ENCODE results near the gene SLC22A23. TPM values are rescaled to one million over a fixed set of nuclear protein-coding genes. Genes with fewer than 3 reads are reported as not detected.

SLC22A23 gene
- total RNA-seq, 1 donor from 2014 or later, result 42.4 TPM

DNA sequence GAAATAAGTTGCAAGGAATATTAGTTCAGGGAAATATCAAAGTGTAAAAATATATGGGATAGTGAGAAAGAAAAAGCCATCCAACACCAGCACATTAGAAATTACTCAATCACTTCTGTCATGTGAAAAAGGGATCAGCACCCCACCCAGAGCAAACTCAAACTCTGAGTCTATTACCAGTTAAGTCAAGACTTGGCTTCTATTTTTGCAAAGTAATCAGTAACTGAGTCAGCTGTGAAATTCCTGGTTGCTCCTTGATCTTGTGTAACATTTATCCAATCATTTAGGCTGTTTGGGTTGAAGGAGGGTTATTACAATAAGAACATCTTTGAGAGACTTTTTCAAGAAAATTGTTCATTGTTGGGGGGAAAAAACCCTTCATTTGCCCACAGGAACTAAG is 51.2 kb downstream of the SLC22A23 start:
- no peak for DNase-seq (ENCODE audit: low spot score)

DNA sequence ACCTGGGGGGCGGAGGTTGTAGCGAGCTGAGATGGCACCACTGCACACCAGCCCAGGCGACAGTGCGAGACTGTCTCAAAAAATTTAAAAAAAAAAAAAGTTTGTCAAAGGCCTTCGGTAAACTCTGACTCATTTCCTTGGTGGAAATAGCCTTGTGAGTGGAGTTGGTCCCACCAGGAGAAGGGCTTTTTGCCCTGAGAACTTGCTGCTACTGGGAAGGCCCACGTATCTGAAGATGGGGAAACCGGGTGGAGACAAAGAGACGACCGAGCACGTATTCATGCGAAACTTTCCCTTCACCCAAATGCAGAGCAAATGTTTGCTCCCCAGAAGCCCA is 51.7 kb downstream of the SLC22A23 start:
- DNase-seq (ENCODE audit: low spot score), result no peak

DNA sequence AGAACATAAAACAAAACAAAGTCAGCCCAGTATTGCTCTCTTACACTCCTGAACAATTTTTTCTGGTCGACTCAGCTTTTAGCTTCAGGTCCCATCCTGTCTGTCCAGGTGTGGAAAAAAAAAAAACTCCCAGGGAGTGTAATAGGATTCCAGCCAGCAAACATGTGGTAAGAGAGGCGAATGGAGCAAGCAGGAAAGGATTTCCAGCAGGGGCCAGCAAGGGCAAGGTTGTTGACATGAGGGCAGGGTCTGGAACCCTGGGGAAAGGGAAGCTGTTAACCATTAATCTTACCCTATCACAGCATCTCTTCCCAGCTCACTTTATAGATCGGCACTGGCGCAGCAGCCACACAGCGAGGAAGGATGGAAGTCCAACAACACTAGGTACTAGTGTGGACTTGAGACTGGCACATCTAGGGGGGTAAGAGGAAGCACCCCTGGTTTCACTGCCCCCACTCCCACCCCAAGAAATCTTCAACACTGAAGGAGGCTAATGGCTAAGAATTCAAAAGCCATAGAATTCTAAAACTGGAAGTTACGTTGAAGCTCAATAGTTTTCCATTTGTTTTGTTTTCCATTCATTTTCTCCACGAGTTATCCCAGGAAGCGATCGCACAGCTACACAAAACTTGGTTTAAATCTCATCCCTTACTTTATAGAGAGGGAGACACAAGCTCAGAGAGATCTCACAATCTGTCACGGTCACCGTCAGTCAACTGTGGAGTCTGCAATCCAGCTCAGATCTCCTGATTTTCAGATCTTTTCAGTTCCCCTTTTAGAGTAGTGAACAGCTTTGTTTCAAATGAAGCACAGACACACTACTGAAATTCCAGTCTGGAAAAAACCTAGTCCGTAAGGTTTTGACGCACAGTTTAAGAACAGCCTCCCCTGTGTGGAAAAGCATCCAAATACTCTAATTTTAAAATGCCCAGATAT is 53.3 kb downstream of the SLC22A23 start:
- DNase-seq (ENCODE audit: low spot score), result no peak

DNA sequence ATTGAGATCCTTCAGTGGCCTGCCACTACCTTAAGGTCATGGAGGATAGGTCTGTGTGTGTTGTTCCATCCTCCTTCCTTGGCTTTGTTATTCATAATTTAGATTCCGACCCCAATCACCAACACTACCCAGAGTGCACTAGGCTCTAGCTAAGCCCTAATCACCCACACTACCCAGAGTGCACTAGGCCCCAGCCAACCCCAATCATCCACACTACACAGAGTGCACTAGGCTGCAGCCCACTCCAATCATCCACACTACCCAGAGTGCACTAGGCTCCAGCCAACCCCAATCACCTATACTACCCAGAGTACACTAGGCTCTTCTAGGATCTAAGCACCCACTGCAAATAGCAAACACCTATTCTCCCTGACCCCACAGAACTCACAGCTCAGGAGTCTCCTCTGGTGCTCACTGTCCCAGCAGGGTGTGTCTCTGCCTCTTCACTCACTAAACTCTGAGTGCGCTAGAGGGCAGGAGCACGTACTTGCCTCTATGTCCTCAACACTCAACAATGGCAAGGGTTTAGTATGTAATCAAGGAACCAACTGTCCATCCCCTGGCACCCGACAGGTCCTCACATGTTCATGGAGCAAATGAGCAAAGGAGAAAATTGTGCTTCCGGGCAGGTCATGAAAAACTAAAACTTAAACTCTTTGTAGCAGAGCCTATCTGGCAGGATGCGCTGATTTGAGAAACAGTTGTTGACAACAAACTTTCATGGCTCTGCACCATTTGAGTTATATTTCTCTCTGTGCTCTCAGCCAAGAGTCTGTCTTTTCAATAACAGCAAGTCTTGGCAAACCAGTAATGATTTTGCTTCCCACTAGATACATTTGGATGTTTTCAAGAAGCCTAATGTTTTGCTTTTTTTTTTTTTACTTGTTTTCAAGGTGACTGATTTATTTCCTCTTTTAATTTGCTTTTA is 54.3 kb downstream of the SLC22A23 start:
- DNase-seq (ENCODE audit: low spot score), result peak; percentile 55

DNA sequence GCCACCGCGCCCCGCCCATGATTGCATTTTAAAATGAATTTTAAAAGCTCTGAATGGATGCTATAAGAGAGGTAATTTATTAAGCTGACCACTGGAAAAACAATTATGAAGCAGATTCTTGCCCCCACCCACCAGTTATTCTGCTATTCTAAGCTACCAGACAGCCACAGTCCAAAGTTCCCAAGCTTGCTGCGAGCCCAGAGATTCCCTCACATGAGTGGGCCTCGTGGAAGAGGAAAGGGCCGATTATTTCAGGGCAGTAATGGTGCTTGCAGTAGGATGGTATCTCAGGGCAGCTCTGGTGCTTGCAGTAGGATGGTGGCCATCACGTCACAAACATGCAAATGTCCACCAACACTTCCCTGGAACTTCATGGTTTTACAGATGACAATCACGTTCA is 56.7 kb downstream of the SLC22A23 start:
- DNase-seq (ENCODE audit: low spot score), result no peak

DNA sequence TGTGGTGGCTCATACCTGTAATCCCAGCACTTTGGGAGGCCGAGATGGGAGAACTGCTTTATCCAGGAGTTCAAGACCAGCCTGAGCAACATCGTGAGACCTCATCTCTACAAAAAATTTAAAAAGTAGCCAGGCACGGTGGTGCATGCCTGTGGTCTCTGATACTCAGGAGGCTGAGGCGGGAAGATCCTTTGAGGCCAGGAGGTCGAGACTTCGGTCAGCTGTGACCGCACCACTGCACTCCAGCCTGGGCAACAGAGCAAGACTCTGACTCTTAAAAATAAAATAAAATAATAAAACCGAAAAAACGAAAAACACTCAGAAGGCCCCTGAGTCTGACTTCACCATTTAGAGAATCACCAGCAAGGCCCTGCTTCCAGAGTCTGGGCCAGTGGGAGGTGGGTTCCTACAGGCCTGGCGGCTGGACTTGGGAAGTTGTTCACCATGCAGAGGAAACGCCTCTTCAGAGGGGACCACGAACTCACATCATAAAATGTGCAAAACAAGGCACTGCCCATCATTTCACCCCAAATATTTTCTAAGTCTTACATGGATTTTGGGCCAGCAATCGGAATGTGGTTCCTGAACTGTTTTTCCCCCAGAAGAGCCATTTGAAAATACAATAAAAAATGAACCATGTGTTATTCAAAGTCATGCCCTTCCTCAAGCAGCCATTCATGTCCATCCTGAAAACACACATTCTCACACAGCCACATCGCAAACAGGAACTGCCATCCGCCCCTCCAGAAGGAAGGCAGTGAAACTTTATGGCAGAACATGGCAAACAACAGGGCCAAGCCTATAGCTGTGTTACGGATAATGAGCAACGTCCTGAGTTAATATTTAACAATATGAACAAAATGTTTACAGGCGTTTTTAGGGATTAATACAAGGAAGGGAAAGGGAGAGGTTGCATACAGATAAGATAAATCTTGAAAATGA is 57.8 kb downstream of the SLC22A23 start:
- no peak for DNase-seq (ENCODE audit: low spot score)

DNA sequence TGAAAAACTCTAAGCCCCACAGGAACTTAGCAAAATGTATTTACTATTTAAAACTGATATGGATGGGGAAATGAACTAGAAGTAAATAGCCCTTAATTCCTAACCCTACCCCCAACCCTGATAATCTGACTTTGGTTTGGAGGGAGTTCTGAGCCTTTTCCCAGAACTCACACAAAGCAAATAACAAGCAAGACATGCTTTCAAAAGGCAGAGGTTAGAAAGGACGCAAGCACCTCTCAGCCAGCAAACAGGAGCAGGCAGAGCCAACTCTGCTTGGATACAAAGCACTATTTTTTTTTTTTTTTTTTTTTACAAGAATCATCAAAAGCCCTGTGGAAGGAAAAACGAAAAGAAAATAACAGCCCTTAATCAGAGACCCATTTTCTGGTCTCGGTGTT is 58.7 kb downstream of the SLC22A23 start:
- DNase-seq (ENCODE audit: low spot score), result no peak

DNA sequence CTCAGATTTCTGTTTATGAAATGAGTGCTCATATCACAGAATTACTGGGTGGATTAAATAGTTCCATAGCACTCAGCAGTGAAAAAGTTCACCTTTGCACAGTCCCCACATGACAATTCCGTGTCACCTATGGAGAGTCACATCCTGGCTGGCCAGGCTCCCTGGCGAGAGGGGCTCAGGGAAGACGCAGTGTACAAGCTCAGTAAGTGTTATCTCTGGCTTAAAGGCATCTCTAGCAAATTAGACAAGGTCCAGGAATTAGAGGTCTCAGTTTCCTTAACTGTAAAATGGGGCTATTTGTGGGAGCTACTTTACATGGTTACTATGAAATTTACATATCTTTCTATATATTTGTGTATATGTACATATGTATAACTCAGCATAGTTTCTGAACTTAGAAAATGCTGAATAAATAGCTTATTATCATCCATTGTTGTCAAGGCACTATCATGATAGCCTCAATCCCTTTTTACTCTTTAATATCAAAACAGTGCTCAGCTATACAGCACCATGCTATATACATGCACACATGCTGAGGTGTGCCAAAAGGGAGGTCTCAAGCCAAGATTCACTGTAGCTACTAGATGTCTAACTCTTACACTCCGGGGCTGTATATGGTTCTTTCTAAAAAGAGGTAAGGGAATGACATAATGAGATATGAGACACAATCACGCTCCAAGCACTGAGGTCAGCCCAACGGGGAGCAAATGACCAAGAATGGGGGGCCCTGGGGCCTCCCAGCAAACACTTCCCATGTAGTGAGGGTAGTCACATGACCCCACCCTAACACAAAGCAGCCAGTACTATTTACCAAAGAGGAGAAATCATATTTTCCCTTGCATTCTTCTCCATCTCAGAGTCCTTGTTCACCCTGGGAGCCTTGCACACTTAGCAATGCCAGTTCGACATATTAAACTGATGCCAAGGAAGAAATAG is 59.4 kb downstream of the SLC22A23 start:
- DNase-seq (ENCODE audit: low spot score), result no peak

DNA sequence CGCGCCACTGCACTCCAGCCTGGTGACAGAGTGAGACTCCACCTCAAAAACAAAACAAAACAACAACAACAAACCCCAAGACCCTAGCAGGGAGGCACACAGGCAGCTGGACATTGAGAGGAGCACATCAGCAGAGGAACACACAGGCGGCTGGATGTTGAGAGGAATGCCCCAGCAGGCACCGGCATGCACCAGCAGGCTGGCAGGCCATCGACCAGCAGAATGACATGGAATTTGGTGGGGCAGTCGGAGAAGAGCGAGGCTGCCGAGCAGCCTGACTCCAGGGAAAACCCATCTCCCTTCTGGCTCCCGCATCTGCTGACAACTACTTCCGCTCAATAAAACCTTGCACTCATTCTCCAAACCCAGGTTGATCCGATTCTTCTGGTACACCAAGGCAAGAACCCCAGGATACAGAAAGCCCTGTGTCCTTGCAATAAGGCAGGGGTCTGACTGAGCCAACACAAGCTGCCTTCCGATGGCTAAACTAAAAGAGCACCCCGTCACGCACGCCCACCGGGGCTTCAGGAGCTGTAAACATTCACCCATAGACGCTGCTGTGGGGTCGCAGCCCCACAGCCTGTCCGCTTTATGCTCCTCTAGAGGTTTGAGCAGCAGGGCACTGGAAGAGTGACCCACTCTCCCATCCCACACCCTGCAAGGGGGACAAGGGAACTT is 60.2 kb downstream of the SLC22A23 start:
- DNase-seq (ENCODE audit: low spot score), result no peak

DNA sequence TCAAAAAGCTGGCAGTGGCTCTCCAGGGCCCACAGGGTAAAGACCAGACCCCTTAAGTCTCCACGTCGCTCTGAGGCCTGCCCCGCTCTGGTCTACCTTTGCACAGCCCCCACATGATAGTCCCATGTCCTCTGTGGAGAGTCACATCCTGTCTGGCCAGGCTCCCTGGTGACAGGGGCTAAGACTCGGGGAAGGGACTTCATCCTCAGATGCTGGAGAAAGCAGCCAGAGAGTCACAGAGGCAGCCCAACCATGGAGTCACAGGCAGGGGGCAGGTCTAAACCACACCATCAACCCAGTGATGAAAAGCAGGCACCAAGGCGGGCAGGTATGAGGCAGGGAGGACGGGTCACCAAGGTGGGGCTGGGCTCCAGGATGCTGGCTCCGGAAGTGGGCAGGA is 62.2 kb downstream of the SLC22A23 start:
- DNase-seq (ENCODE audit: low spot score), result no peak

DNA sequence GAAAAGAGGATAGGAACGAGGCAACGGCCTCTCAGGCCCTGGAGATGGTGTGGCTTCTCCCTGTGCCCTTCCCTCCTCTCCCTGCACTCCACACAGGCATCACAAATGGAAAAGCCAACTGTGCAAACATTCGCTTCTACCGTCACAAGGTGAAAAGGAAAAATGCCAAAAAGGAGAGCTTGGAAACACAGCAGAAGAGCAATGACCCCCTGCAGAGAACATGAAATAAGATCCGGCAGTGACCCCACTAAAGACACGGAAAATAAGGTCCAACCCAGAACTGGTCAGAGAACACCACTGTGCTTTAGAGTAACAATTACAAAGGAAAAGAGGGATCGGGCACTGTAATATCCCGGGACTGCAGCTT is 63.0 kb downstream of the SLC22A23 start:
- no peak for DNase-seq (ENCODE audit: low spot score)

DNA sequence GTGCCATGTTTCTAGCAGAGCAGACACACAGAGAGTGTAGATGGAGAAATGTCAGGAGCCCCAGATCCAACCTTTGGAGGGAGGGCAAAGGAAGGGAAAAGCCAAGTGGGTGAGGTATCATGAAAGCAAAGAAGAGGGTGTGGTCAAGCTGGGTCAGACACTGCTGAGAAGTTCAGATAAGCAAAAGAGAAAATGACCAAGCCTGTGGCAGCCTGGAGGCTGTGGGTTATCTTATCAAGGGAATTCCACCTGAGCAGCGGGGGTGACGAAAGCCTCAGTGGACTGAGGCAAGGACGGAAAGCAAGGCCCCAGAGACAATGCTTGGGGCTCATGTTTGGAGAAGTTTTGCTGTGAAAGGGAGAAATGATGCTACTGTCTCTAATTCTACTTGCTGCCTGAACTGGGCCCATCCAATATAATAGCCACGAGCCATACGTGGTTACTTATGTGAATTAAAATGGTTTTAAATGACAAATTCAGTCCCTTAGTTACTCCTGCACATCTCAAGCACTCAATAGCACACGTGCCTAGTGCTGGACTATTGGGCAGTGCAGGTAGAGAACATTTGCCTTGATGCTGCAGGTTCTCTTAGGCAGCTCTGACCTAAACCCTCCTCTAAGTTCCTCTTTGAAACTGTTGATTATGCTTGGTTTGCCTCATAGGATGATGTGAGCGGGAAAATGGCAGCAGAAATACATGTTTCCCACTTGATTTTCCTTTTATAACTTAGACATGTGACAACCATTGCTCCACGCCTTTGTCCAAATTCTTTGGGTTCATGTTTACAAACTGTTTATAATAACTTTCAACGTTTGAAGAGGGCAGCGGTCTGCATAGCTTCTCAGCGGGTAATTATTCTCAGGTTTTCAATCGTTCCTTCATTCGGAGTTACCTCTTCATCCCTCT is 63.7 kb downstream of the SLC22A23 start:
- DNase-seq (ENCODE audit: low spot score), result no peak

DNA sequence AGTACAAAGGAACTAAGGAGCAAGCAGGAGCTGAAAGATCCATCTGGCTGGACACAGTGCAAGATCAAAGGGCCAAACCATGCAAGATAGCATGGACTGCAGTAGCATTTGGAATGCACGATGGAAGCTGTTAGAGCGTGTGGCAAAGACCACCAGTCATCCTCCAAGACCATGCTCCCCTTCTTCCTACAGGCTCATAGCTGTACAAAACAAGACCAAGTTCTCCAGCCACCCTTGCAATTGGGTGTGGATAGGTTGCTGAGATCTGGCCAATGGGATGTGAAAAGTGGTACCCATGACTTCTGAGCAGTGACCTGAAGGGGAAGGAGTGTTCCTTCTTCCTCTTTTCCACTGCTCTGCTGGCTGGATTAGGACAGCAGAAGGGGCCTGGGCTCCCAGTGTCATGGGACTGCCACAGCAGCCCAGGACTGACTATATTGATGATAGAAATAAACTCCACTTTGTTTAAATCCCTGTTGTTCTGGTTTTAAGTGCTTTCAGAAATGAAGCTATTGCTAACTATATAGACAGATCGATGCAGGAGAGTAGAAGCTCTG is 64.9 kb downstream of the SLC22A23 start:
- DNase-seq (ENCODE audit: low spot score), result no peak

DNA sequence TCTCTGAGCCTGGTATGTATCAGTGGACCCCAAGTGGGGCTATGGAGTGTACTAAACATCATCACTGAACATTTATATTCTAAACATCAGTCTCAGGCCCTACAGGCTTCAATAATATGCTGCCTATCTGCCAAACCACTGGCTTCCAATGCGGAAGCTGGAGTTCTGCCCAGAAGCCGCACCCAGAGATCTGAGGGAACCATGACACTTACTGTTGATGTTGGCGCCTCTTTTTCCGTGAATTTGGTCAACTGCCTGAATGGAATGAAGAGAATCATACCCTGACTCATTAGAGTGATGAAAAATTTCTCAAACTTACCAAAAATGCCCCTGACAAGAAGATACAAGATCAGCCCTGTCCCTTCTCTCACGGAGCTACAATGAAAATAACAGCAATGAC is 66.2 kb downstream of the SLC22A23 start:
- DNase-seq (ENCODE audit: low spot score), result peak; percentile 68

DNA sequence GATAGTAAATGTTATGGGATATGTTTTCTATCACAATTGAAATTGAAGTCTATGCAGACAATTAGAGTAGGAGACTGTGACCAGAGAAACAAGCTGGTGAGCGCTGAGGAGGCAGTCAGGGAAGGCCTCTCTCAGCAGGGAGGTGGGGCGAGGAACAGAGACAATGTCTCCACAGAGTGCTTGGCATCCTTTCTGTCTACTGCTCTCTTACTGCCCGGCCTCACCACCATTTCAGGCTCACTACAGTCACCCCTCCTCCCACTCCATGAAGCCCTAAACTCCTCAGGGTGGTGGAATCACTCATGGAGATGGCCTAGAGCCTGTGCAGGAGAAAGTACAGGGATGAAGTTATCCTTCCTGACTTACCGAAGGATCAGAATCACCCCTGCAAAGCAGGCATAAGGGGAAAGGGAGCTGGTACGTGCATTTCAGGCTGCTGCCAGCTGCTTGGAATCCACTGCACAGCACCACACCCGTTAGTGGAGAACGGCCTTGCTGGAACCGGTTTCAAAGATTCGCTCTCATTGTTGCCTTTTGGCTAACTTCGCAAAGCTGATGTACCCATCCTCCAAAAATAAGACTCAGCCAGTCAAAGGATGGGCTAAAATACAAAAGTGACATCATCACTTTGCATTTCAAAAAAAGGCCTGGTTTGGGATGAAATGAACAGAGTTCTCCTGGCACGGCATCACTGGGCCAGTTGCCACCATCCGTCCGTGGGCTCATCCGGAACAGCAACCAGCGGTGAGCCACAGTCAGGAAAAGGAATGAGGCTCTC is 67.3 kb downstream of the SLC22A23 start:
- no peak for DNase-seq (ENCODE audit: low spot score)

DNA sequence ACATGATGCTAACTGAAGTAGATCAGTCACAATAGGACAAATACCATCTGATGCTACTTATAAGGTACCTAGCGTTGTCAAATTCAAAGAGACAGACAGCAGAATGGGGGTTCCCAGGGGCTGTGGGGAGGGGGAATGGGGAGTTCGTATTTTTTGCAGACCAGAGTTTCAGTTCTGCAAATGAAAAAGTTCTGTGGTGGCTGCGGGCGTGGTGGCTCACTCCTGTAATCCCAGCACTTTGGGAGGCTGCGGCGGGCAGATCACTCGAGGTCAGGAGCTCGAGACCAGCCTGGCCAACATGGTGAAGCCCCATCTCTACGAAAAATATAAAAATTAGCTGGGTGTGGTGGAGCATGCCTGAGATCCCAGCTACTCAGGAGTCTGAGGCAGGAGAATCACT is 68.1 kb downstream of the SLC22A23 start:
- no peak for DNase-seq (ENCODE audit: low spot score)

DNA sequence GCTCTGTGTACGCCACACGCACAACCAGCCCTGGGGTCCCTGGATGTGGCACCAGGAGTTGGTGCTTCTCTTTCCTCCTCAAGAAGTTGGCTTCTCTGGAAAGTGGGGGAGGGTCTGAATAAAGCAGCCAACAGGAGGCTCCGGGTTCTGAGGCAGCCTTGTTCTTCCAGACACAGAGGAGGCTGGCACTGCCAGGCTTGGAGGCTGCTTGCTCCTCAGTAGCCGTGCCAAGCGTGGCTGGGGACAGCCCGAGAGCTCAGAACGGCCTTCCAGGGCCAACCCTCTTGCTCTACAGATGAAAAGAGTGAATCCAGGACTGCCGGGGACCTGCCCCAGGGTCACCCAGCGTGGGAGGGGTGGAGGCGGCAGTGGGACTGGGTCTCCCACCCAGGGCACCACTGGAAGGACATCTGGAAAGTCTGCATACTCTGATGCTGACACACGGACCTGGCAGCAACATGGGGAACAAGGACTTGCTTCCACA is 70.4 kb downstream of the SLC22A23 start:
- no peak for DNase-seq (ENCODE audit: low spot score)

All from ureter (tissue), 1 donor.